Activated CD8-positive, alpha-beta memory T cell treated with anti-CD3 and anti-CD28 coated beads, Interleukin-2, amount 50 U/mL, for 1 hour (primary cell): ENCODE data around the gene TM2D3.

Experiments used
- DNase-seq: peaks from one replicate; pipeline ENCODE4 v3.0.0-alpha.2; 2020; ENCODE audit errors: extremely low read depth

Gene TM2D3

GRCh38 chr15:101623367-101624304, 28.5 kb downstream of the TM2D3 start:
- no peak for DNase-seq

DNA sequence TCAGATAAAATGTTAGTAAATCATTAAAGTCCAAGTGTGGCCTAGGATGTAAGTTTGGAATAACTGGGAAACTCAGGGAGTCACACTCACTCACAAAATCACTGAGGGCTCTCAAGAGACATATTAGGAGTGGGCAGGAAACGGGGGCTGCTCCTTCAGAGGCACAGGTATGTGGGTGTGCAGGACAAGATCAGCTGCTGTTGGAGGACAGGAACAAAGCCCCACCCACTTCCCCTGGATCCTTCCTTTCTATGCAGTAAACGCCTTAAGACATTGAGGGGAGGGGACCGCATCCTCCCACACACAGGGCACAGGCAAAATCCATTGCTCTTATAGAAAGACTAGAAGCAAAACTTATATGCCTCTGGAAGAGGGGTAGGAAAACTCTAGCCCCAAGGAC, 30.2 kb downstream of the TM2D3 start:
- DNase-seq: no peak

DNA sequence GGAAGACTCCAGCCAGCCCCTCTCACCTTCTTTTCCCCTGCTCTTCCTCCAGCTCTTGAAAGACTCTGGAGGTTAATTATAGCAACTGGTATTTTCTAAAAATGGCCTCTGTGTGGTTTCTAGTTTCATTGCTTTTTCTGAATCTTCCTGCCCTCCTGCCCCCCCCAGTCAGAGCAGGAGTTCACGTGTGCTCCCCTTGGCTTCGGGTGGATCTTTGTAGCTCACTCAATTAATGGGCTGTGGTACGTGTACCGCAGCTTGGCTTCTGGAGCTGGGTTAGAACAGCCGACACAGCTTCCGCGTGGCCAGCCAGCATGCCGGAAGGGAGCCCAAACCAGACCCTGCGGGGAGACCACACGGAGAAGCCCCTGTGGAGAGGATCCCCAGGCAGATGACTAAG, 31.5 kb downstream of the TM2D3 start:
- DNase-seq: no peak

GRCh38 chr15:101619615-101619865, 32.6 kb downstream of the TM2D3 start:
- no peak for DNase-seq

- no peak for DNase-seq
Measured at GRCh38 chr15:101618851-101619614, 33.1 kb downstream of the TM2D3 start.

GRCh38 chr15:101618076-101618475, 34.1 kb downstream of the TM2D3 start:
- no peak for DNase-seq

- no peak for DNase-seq
Measured at GRCh38 chr15:101617390-101617965, 34.7 kb downstream of the TM2D3 start.

DNA sequence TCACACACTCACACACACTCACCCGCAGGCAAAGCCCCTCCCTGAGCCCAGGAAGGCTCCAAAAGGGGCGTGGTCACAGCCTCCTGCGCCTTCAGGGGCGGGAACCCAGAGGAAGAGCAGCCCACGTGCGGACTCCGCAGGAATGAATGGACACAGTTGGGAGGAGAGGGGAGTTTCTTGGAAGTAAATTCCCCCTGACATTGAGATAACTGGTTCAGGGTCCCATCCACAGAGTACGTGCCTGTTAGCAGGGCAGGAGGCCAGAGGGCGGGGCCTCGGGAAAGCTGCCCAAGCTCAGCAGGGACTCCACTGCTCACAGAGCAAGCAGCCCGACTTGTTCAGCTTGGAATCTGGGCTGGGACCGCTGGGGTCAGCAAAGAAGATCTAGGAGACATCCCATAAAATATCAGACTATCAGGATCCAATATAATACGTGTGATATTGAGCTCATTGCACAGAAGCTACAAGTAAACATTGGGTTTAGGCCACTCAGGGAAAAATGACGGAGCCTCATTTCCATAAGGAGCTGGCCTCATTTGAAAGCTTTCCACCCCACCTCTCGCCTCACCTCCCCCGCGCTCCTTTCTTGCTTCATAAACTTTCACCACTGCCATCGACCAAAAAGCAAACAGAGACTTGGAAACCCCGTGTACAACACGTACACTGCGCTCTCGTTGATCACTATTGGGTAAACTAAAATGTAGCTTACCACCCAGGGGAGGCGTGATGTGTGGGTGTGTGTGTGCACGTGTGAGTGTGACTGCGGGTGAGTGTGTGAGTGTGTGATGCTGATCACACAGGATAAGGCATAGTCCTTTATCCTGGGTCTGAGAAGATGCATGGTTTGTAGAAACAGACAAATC, 36.0 kb downstream of the TM2D3 start:
- no peak for DNase-seq

DNA sequence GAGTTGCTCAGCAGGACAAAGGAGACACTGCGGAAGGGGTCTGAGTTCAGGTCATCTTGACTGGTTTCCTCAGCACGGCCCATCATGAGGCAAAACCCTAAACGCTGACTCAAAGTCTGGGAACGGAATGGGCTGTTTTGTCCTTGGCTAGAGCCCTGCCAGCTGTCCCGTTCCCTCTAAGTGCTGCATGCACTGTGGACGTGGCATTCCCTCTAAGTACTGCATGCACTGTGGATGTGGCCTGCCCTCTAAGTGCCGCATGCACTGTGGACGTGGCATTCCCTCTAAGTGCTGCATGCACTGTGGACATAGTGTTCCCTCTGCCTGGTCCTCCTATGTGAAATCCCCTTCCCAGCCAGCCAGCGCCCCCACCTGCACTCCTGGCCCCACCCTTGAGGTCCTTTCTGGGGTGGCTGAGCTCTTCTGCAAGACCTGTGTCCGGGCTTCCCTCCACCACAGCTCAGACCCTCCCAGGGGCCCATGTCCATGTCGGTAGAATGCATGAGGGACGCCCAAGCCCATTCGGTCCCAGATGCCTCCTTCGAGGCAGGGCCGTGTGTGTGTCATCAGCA, 36.7 kb downstream of the TM2D3 start:
- no peak for DNase-seq

GRCh38 chr15:101614761-101615160, 37.4 kb downstream of the TM2D3 start:
- no peak for DNase-seq

DNA sequence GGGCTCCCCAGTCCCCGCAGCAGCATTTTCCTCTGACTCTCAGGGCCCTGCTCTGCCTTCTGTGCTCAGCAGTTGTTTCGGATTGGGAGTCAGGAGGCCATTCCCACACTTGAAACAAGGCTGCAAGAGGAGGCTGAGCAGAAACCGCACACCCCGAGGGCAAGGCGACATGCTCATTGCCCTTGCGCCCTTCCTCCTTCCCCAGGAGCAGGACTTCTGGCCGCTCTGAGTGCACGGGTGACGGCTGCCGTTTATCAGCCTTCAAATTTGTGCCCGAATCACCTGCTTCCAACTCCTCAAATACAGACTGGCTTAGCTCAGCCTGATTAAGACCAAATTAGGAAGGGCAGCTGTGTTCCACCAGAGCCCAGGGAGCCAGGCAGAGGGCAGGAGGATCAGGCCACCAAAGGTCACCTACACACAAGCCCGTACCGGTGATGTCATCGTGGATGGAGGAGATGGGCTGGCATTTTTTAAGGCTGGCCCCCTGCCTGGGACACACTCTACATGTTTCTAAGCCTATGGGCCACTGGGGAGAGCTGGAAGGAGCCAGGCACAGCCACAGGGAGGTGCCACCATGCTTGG, 38.1 kb downstream of the TM2D3 start:
- DNase-seq: no peak

DNA sequence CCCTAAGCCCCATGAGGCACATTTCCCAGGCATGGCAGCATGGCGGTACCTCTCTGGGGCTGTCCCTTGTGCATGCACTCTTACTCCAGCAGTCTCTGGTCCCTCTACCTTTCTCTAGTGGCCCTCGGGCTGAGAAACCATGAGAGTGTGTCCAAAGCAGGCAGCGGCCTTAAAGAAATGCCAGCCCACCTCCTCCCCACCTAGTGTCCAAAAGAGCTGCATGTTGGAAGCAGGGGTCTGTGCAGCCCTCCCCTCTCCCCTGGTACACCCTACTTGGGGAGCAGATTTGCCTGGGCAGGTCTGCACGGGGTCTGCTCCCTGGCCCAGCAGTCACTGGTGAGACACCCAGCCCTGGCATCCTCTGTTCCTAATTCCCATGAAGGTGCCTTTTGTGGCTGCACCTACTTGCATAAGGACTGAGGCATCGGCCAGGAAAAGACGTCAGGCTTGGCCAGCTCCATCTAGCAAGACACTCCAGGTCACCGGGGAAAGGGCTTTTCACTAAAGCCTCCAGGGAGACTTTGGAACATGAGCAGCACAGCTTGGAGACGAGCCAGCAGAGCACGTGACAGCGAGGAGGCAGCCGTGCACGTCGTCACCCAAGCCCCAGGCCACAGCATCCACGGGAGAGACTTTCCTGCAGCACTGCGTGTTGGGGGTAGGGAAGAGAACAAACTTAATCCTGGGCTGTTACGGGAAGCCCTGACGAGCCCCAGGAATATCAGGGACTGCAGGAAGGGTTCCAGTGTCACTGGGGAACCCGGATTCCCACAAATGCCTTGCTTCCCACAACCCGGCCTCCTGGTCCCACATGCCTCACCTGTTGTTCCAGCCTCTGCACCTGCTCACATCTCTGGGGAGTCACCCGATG, 38.8 kb downstream of the TM2D3 start:
- DNase-seq: no peak

DNA sequence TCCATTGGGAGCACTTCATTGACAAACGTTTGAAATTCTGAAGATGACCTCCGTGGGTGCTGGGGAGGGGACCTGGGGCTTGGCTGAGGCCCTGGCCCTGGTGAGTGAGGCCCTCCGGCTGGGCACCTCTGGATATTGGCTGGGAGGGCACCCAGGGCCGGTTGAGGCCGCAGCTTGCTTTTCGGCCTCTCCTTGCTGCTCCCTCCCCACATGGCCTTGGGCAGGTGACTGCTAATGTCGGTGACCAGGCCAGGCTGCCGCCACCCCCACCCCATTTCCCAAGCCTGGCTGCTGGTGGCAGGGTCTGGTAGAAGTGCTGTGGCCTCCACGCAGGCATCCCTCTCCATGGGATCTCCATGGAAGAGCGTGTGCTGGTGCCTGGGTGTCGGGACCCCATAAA, 39.5 kb downstream of the TM2D3 start:
- no peak for DNase-seq

- DNase-seq: no peak
Measured at GRCh38 chr15:101611580-101612299, 40.4 kb downstream of the TM2D3 start.

GRCh38 chr15:101611007-101611406, 41.2 kb downstream of the TM2D3 start:
- no peak for DNase-seq

- DNase-seq: no peak
Measured at GRCh38 chr15:101610611-101611000, 41.6 kb downstream of the TM2D3 start.

DNA sequence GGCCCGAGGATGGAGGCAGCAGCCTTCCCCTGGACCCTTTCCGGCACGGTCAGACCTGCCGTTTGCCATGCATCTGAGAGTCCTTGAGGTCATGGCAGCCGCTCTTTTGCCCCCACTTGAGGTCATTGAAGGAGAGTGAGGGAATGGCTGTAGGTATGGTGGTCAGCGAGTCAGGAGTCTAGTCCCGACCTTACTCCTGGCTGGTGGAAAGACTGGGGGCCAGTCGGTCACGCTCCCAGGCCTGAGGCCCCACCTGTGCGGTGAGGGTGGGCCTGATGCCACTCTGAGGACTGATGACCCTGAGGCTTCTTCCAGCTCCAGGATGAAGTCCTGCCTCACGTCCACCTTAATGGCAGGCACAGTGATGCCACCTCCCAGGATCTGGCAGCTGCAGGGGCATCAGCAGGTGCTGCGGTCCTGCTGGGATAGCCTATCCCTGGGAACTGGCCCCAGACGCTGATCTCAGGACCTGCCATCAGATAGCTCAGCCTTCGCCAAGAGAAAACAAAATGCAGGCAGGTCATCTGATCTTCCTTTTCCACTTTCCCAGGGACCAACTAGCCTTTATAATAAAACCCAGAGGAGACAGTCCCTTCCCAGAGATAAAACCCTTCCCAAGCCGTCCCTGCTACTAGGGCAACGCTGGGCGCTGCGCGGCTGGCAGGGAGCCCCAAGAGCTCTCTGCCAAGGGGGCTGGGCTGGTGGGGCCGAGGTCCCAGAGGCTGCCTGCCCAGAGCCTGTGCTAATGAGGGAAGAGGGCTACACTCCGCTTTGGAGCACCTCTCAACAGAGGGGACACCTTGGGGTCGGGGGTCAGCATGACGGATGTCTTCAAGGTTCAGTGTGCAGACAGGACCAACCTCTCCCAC, 42.2 kb downstream of the TM2D3 start:
- no peak for DNase-seq

DNA sequence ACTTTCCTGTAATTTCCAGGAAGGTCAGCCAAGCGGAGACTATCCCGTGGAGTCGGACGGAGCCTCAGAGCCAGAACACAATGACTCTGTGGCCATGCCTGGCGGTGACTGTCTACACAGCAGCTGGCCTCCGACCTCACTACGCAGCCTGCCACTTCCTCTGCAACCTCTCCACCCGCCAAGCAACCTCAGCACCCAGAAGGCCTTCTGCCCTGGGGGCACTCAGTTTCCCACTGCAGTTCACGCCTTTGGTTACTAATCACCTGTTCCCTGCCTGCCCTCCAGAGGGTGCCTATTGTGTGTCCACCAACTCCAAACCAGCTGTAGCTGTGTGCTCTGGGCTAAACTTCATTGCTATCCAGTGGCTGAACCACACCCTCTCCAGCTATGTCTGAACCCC, 44.0 kb downstream of the TM2D3 start:
- DNase-seq: no peak

DNA sequence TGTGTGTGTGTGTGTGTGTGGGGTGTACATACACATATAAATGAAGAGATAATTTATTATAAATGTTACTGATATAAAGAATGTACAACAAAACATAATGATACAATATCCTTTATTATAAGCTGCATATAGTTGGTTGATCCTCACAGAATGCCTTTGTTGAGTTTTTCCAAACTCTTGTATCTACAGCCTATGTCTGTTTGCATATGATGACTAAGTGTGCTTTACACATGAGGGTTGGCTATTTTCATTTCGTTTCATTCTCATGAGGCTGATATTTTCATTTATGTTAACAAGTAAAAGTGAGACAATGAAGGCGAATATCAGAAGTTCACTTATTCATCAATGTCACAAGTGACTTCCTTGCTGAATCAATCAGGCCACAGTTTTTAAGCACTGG, 45.1 kb downstream of the TM2D3 start:
- DNase-seq: no peak
